K562 (cell line): ENCODE measurements around the gene TMEM170A. TPM values are rescaled to one million over a fixed set of nuclear protein-coding genes. Genes with fewer than 3 reads are reported as not detected.

Source experiments
- ATAC-seq: fragments of 200-7000 bp; cut with Tn5 transposase; 3 replicates; pipeline ENCODE4 v1.9.1; 2020; ENCODE audit warnings: moderate library complexity
- BruUV-seq: library from RNA; stranded (reverse); fragments of 400-500 nt; replicated peaks from 2 replicates; lab custom pipeline; 2021; lab: Mats Ljungman, UMichigan
- CTCF ChIA-PET: fragments of 300-600 bp; formaldehyde crosslinking; extraction: SDS; loops from one replicate; lab custom pipeline; 2021; ENCODE audit warnings: low intra/inter-chr PET ratio; lab: Yijun Ruan, JAX
- POLR2A ChIA-PET: fragments of 300-600, 350-650 bp; sonication (Branson Sonifier 250); formaldehyde crosslinking; extraction: SDS; loops from one replicate; lab custom pipeline; 2021; ENCODE audit warnings: antibody characterized with exemption, inconsistent platforms; lab: Yijun Ruan, JAX
- DNase-seq, 4 experiments: peaks; one replicate each; pipeline versions ENCODE4 v3.0.0 to v3.0.0-alpha.2; 2011 to 2018; ENCODE audit warnings: low spot score in 3 of 4, mixed read lengths in 3 of 4; ENCODE audit errors: extremely low read depth in 1 of 4
- FAIRE-seq: peaks from 2 replicates; lab custom pipeline; 2011; peaks lifted over from hg19 to GRCh38; lab: Jason Lieb, UNC
- H2AFZ ChIP-seq: 2 replicates; pipeline ENCODE4 v1.6.0; 2011; ENCODE audit warnings: low read depth, low read length, control low read depth, inconsistent platforms
- H3K27ac ChIP-seq: fragments of 200-600 bp; 3 replicates; pipeline ENCODE4 v1.8.0; 2011; ENCODE audit warnings: low read depth, mild to moderate bottlenecking, control low read depth, inconsistent platforms, low read length, moderate library complexity, mixed read lengths; ENCODE audit errors: extremely low read depth
- H3K27me3 ChIP-seq, 2 experiments: fragments of 300-600 bp in 1 of 2; 2 replicates in 1 of 2; 3 replicates in 1 of 2; pipeline versions ENCODE4 v1.6.0 to v1.8.0; 2011; ENCODE audit warnings: inconsistent platforms in 2 of 2, low read length in 2 of 2, mild to moderate bottlenecking in 1 of 2, mixed read lengths in 1 of 2, moderate library complexity in 1 of 2; ENCODE audit not compliant: control insufficient read depth in 2 of 2, insufficient read depth in 2 of 2
- H3K36me3 ChIP-seq: fragments of 300-600 bp; 3 replicates; pipeline ENCODE4 v1.8.0; 2011; ENCODE audit warnings: mild to moderate bottlenecking, low read length, inconsistent platforms; ENCODE audit not compliant: control insufficient read depth, insufficient read depth
- H3K4me1 ChIP-seq, 2 experiments: fragments of 200-600 bp in 1 of 2; replicated peaks in 1 of 2; 2 replicates in 1 of 2; 3 replicates in 1 of 2; pipeline versions ENCODE4 v1.5.1 to v1.8.0; 2011; ENCODE audit warnings: inconsistent platforms in 2 of 2, low read length in 2 of 2, mild to moderate bottlenecking in 1 of 2, mixed read lengths in 1 of 2, moderate library complexity in 1 of 2; ENCODE audit not compliant: control insufficient read depth in 2 of 2, insufficient read depth in 2 of 2
- H3K4me2 ChIP-seq: 2 replicates; pipeline ENCODE4 v1.6.1; 2011; ENCODE audit warnings: low read length, control low read depth, inconsistent platforms, mixed read lengths; ENCODE audit not compliant: insufficient read depth
- H3K4me3 ChIP-seq: fragments of 200-600 bp; sonication (generic), shearing (Covaris generic); 2 replicates; pipeline ENCODE4 v1.5.1; 2016; ENCODE audit warnings: control low read depth, inconsistent platforms
- H3K79me2 ChIP-seq: fragments of 200-600 bp; 3 replicates; pipeline ENCODE4 v1.8.0; 2011; ENCODE audit warnings: low read length, inconsistent platforms; ENCODE audit not compliant: control insufficient read depth, insufficient read depth
- H3K9ac ChIP-seq, 2 experiments: 2 replicates each; pipeline versions ENCODE4 v1.6.0 to v1.6.1; 2011; ENCODE audit warnings: low read depth in 2 of 2, low read length in 2 of 2, control low read depth in 1 of 2, inconsistent platforms in 1 of 2, mild to moderate bottlenecking in 1 of 2, mixed read lengths in 1 of 2; ENCODE audit not compliant: insufficient read depth in 1 of 2
- H3K9me1 ChIP-seq: one replicate; pipeline ENCODE4 v1.6.0; 2011; ENCODE audit warnings: inconsistent platforms, mild to moderate bottlenecking, low read length, moderate library complexity; ENCODE audit not compliant: control insufficient read depth, insufficient read depth
- H3K9me3 ChIP-seq: replicated peaks from 2 replicates; pipeline ENCODE4 v1.5.1; 2011; ENCODE audit warnings: low read depth, low read length, inconsistent platforms; ENCODE audit not compliant: control insufficient read depth, insufficient read depth
- H4K20me1 ChIP-seq: replicated peaks from 2 replicates; pipeline ENCODE4 v1.6.1; 2011; ENCODE audit warnings: low read length, inconsistent platforms, mixed read lengths; ENCODE audit not compliant: control insufficient read depth, insufficient read depth
- BCL6 ChIP-seq: fragments of 250-450 bp; sonication (Bioruptor Pico); IDR thresholded peaks from 2 replicates; pipeline ENCODE4 v1.4.0; 2020
- DIDO1 ChIP-seq: fragments of 450-650 bp; IDR thresholded peaks from 2 replicates; pipeline ENCODE4 v1.6.1; 2016; ENCODE audit warnings: low read depth, missing biosample characterization, missing genetic modification characterization
- FIP1L1 ChIP-seq: fragments of 200-400 bp; formaldehyde crosslinking; IDR thresholded peaks from 2 replicates; pipeline ENCODE4 v1.6.1; 2018; ENCODE audit warnings: mild to moderate bottlenecking, low read depth, low read length; ENCODE audit not compliant: poor library complexity, severe bottlenecking
- RAD51 ChIP-seq: fragments of 450-650 bp; IDR thresholded peaks from 2 replicates; pipeline ENCODE4 v1.7.1; 2016; ENCODE audit warnings: low read depth, mild to moderate bottlenecking, borderline replicate concordance
- RFX5 ChIP-seq: IDR thresholded peaks from 2 replicates; pipeline ENCODE4 v1.6.1; 2011; ENCODE audit warnings: low read depth, mild to moderate bottlenecking, improper control_type of control experiment, low read length
- SP1 ChIP-seq: sonication (generic); formaldehyde crosslinking; IDR thresholded peaks from 2 replicates; pipeline ENCODE4 v1.8.1; 2022; ENCODE audit warnings: mild to moderate bottlenecking, missing genetic modification reagents
- SRSF1 ChIP-seq: fragments of 200-400 bp; formaldehyde crosslinking; IDR thresholded peaks from 2 replicates; pipeline ENCODE4 v1.6.1; 2017; ENCODE audit warnings: mild to moderate bottlenecking, low read depth, low read length, moderate library complexity
- ZC3H11A ChIP-seq: IDR thresholded peaks from 2 replicates; pipeline ENCODE4 v1.6.1; 2012; ENCODE audit warnings: low read depth, low read length, improper control_type of control experiment
- ZKSCAN1 ChIP-seq: fragments of 150-350 bp; IDR thresholded peaks from 2 replicates; pipeline ENCODE4 v1.6.1; 2016; ENCODE audit warnings: low read depth, low read length
- WGBS: fragments of 100-300 bp; shearing (Covaris generic); methylation state at CpG from one replicate; pipeline ENCODE4 v1.1.6; 2016; ENCODE audit warnings: low coverage, mixed read lengths; ENCODE audit not compliant: insufficient coverage; ENCODE audit errors: missing lambda C conversion rate; 5-methylcytosine and 5-hydroxymethylcytosine counted together
- in situ Hi-C: fragments of 300-500 bp; cut with MboI; formaldehyde crosslinking; loops from 4 replicates; pipeline ENCODE4 v1.15.0; 2018; ENCODE audit warnings: inconsistent platforms, mixed read lengths
- intact Hi-C: fragments of 100-400 bp; cut with micrococcal nuclease; formaldehyde crosslinking; loops from 2 replicates; pipeline ENCODE4 v1.14.2; 2022
- polyA plus RNA-seq, 8 experiments: library from polyadenylated mRNA; depleted of rRNA in 4 of 8; stranded (reverse) in 5 of 8; unstranded in 3 of 8; fragments of >200 nt; fragmentation: Nextera tagmentation in 2 of 8; fragmentation: Illumina TruSeq in 1 of 8; extraction: Ambion mirVana in 2 of 8; extraction: Trizol in 1 of 8; gene quantifications; 2 replicates each; pipeline versions ENCODE4 v1.2.1 to v1.2.3, GENCODE V29; 2011 to 2014; ENCODE audit warnings: inconsistent platforms in 1 of 8, missing spikeins in 1 of 8
- total RNA-seq, 7 experiments: library from RNA; depleted of rRNA in 6 of 7; stranded (reverse); fragments of >200 nt in 6 of 7; fragmentation: Illumina TruSeq in 2 of 7; extraction: Trizol in 2 of 7; gene quantifications; 2 replicates each; pipeline versions ENCODE4 v1.2.1 to v1.2.3, GENCODE V29; 2011 to 2021; ENCODE audit warnings: low replicate concordance in 1 of 7
- TF ChIP-seq, protein P1 (sequence below): IDR thresholded peaks from 2 replicates; pipeline ENCODE4 v1.6.1; 2011; ENCODE audit warnings: borderline replicate concordance, low read depth, mild to moderate bottlenecking, moderate library complexity, low read length; ENCODE audit not compliant: insufficient read depth, poor library complexity, severe bottlenecking

The TMEM170A gene
- total and polyA plus RNA-seq, 9 of the 15 experiments (the other 6 are each of a cell fraction or from before 2014, with no cell fraction given) = 6.1 to 30.2 (median 15.0) TPM

GRCh38 chr16:75494184-75494583, 29.7 kb upstream of the TMEM170A start:
- no peak overlapping the region for H3K9ac ChIP-seq

More at GRCh38 chr16:75494184-75494583, 29.7 kb upstream of the TMEM170A start:
- Histone ChIP-seq H2AFZ (no peak overlapping the region), H3K36me3 (no peaks in the 10 kb centered on the region), H3K27me3 (peaks cover 19 to 43% of the 10 kb centered on the region in 2 experiments), H4K20me1 (no peaks in the 10 kb centered on the region), H3K27ac (no peak overlapping the region), H3K9me1 (no peaks in the 10 kb centered on the region), H3K4me1 (peaks cover 0 to 16% of the 10 kb centered on the region in 2 experiments; a peak in 2 of 5 replicates), H3K79me2 (no peaks in the 10 kb centered on the region), H3K9me3 (no peaks in the 10 kb centered on the region), H3K4me2 (no peak overlapping the region), H3K4me3 (no peak overlapping the region)
- POLR2A ChIA-PET = no interaction called here
- no peak for FAIRE-seq
- no peak for DNase-seq
- CTCF ChIA-PET = no interaction called here
- TF ChIP-seq, protein P1, sequence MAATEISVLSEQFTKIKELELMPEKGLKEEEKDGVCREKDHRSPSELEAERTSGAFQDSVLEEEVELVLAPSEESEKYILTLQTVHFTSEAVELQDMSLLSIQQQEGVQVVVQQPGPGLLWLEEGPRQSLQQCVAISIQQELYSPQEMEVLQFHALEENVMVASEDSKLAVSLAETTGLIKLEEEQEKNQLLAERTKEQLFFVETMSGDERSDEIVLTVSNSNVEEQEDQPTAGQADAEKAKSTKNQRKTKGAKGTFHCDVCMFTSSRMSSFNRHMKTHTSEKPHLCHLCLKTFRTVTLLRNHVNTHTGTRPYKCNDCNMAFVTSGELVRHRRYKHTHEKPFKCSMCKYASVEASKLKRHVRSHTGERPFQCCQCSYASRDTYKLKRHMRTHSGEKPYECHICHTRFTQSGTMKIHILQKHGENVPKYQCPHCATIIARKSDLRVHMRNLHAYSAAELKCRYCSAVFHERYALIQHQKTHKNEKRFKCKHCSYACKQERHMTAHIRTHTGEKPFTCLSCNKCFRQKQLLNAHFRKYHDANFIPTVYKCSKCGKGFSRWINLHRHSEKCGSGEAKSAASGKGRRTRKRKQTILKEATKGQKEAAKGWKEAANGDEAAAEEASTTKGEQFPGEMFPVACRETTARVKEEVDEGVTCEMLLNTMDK = no peak
- TF ChIP-seq FIP1L1 = no peak
- TF ChIP-seq ZKSCAN1 = no peak
- TF ChIP-seq DIDO1 (tag) = no peak
- TF ChIP-seq SP1 (CRISPR knock-in tag) = no peak
- no peak for TF ChIP-seq RAD51
- TF ChIP-seq RFX5 = no peak
- TF ChIP-seq ZC3H11A = no peak
- TF ChIP-seq SRSF1 = no peak
- TF ChIP-seq BCL6 (CRISPR knock-in tag) = no peak
- intact Hi-C loops = no loop called here
- WGBS = 26% methylated on average over 5 of the region's 5 CpGs
- BruUV-seq = no TSS peak
- in situ Hi-C loops = no loop called here
- ATAC-seq = no peak
